Activated T-helper 1 cell treated with Interleukin-2 at 50 U/mL for 16 hours (primary cell): ENCODE results near the gene BCR.
"Not testable (repeated sequence)": the region's sequence is repeated elsewhere in the genome, so short reads cannot be mapped to it uniquely, and the experiment has no call there.

Experiments used
- DNase-seq: peaks from one replicate; pipeline ENCODE4 v3.0.0-alpha.2; 2020; ENCODE audit warnings: low read depth

BCR gene

GRCh38 chr22:23291806-23292452, 111.6 kb downstream of the BCR start:
- DNase-seq: no peak

GRCh38 chr22:23292453-23293350, 112.4 kb downstream of the BCR start:
- no peak for DNase-seq

- DNase-seq: no peak
Observed at GRCh38 chr22:23293720-23294119, 113.4 kb downstream of the BCR start.

GRCh38 chr22:23294221-23294620, 113.9 kb downstream of the BCR start:
- DNase-seq: no peak

- DNase-seq: no peak
Observed at GRCh38 chr22:23300476-23300875, 120.2 kb downstream of the BCR start.

GRCh38 chr22:23301591-23301990, 121.3 kb downstream of the BCR start:
- no peak for DNase-seq

- no peak for DNase-seq
Observed at GRCh38 chr22:23302171-23303002, 122.1 kb downstream of the BCR start.

GRCh38 chr22:23305321-23305910, 125.1 kb downstream of the BCR start:
- no peak for DNase-seq

GRCh38 chr22:23305922-23306374, 125.6 kb downstream of the BCR start:
- DNase-seq: no peak

- DNase-seq: no peak
Observed at GRCh38 chr22:23306438-23306921, 126.2 kb downstream of the BCR start.

GRCh38 chr22:23306926-23307325, 126.6 kb downstream of the BCR start:
- DNase-seq: no peak

GRCh38 chr22:23307511-23307910, 127.2 kb downstream of the BCR start:
- DNase-seq: not testable (repeated sequence)

GRCh38 chr22:23309261-23309660, 129.0 kb downstream of the BCR start:
- DNase-seq: not testable (repeated sequence)

GRCh38 chr22:23310443-23311097, 130.3 kb downstream of the BCR start:
- DNase-seq: not testable (repeated sequence)

- not testable (repeated sequence) for DNase-seq
Observed at GRCh38 chr22:23311635-23312420, 131.5 kb downstream of the BCR start.

GRCh38 chr22:23313791-23314567, 133.7 kb downstream of the BCR start:
- no peak for DNase-seq

- peak; percentile 25 for DNase-seq
Observed at GRCh38 chr22:23315341-23315917, 135.1 kb downstream of the BCR start.

- not testable (repeated sequence) for DNase-seq
Observed at GRCh38 chr22:23316596-23316995, 136.3 kb downstream of the BCR start.

GRCh38 chr22:23318316-23318715, 138.0 kb downstream of the BCR start:
- DNase-seq: not testable (repeated sequence)
